SU-DHL-6 (cell line): ENCODE data around the gene RASSF5.

Experiments used
- EZH2phosphoT487 ChIP-seq: fragments of 200-600 bp; sonication (generic), shearing (Covaris generic); conservative IDR thresholded peaks from 2 replicates; pipeline ENCODE4 v1.6.1; 2018; ENCODE audit warnings: mild to moderate bottlenecking, antibody characterized with exemption, low read length, moderate library complexity, mixed read lengths
- TF ChIP-seq, protein P1 (sequence below): fragments of 200-600 bp; sonication (generic); IDR thresholded peaks from one replicate; pipeline ENCODE4 v1.5.1; 2017; ENCODE audit warnings: antibody characterized with exemption, mild to moderate bottlenecking, low read length, moderate library complexity; ENCODE audit not compliant: insufficient read depth, poor library complexity, severe bottlenecking

DNA sequence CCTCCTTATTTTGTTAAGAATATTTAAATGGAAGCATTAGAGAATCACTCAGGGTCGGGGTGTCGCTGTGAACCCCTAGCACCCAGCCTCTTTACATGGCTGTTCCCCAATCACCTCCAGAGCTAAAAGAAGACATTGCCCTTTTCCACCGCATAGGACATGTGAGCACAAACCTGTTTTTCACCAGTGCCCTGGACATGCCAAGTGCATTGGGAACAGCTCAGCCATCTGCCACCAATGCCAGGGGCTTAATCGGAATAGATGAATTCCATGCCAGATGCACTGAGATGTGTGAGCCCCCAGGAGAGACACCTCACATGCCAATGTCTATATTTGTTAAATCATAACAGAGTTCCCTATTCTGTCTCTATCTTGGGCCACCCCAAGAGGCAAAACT, 71.6 kb downstream of the RASSF5 start:
- TF ChIP-seq, protein P1, sequence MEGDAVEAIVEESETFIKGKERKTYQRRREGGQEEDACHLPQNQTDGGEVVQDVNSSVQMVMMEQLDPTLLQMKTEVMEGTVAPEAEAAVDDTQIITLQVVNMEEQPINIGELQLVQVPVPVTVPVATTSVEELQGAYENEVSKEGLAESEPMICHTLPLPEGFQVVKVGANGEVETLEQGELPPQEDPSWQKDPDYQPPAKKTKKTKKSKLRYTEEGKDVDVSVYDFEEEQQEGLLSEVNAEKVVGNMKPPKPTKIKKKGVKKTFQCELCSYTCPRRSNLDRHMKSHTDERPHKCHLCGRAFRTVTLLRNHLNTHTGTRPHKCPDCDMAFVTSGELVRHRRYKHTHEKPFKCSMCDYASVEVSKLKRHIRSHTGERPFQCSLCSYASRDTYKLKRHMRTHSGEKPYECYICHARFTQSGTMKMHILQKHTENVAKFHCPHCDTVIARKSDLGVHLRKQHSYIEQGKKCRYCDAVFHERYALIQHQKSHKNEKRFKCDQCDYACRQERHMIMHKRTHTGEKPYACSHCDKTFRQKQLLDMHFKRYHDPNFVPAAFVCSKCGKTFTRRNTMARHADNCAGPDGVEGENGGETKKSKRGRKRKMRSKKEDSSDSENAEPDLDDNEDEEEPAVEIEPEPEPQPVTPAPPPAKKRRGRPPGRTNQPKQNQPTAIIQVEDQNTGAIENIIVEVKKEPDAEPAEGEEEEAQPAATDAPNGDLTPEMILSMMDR, result no peak
- TF ChIP-seq EZH2phosphoT487, result no peak
